Mesothelial cell of epicardium (in vitro differentiated cells): Measurements from ENCODE around the gene MPP4. TPM values are rescaled to one million over a fixed set of nuclear protein-coding genes. Genes with fewer than 3 reads are reported as not detected.

ENCODE experiments used
- DNase-seq, 2 experiments: peaks; one replicate each; pipeline ENCODE4 v3.0.0; 2021; ENCODE audit warnings: low spot score in 2 of 2; ENCODE audit not compliant: unreplicated experiment in 2 of 2
- H3K27ac Mint-ChIP-seq: 2 replicates; pipeline ENCODE4 v1.8.0; 2021; ENCODE audit warnings: mixed read lengths
- H3K27me3 Mint-ChIP-seq: 2 replicates; pipeline ENCODE4 v1.8.0; 2021; ENCODE audit warnings: low read depth, mixed read lengths
- H3K36me3 Mint-ChIP-seq: 2 replicates; pipeline ENCODE4 v1.8.0; 2021; ENCODE audit warnings: mixed read lengths
- H3K4me1 Mint-ChIP-seq: 2 replicates; pipeline ENCODE4 v1.8.0; 2021; ENCODE audit warnings: mixed read lengths
- H3K4me3 Mint-ChIP-seq: 2 replicates; pipeline ENCODE4 v1.8.0; 2021; ENCODE audit warnings: mild to moderate bottlenecking, moderate library complexity, mixed read lengths
- H3K9me3 Mint-ChIP-seq: 2 replicates; pipeline ENCODE4 v1.8.0; 2021; ENCODE audit warnings: mixed read lengths
- CTCF ChIP-seq: fragments of 200-600 bp; sonication (generic); IDR thresholded peaks from one replicate; pipeline ENCODE4 v1.5.0; 2021; ENCODE audit warnings: antibody characterized with exemption; ENCODE audit not compliant: unreplicated experiment
- total RNA-seq: library from RNA; stranded (reverse); gene quantifications from 3 replicates; pipeline ENCODE4 v1.2.1, GENCODE V29; 2021

Gene MPP4
- total RNA-seq, 1 donor from 2014 or later, result 0.27 TPM

- Mint-ChIP-seq H3K27me3 (peaks cover 7% of the 10 kb centered on the region), H3K36me3 (no peaks in the 10 kb centered on the region), H3K27ac (no peak overlapping the region), H3K9me3 (no peaks in the 10 kb centered on the region), H3K4me3 (no peak overlapping the region), H3K4me1 (no peaks in the 10 kb centered on the region)
- TF ChIP-seq CTCF, result no peak
- DNase-seq, result no peak
Observed at GRCh38 chr2:201685156-201685555, 13.3 kb downstream of the MPP4 start.

- no peaks in the 10 kb centered on the region for H3K9me3 Mint-ChIP-seq
- TF ChIP-seq CTCF, result no peak
- no peak for DNase-seq
- H3K4me3 Mint-ChIP-seq, result no peak overlapping the region
- H3K4me1 Mint-ChIP-seq, result no peaks in the 10 kb centered on the region
- H3K36me3 Mint-ChIP-seq, result no peaks in the 10 kb centered on the region
- H3K27me3 Mint-ChIP-seq, result peaks cover 4% of the 10 kb centered on the region
- H3K27ac Mint-ChIP-seq, result no peak overlapping the region
Observed at GRCh38 chr2:201680743-201681142, 17.7 kb downstream of the MPP4 start.

GRCh38 chr2:201678401-201678800 is 20.0 kb downstream of the MPP4 start:
- Mint-ChIP-seq H3K4me1 (no peaks in the 10 kb centered on the region), H3K4me3 (no peak overlapping the region), H3K27ac (no peak overlapping the region), H3K36me3 (no peaks in the 10 kb centered on the region), H3K27me3 (peaks cover 4% of the 10 kb centered on the region), H3K9me3 (no peaks in the 10 kb centered on the region)
- no peak for TF ChIP-seq CTCF
- no peak for DNase-seq

- Mint-ChIP-seq H3K9me3 (peaks cover 8% of the 10 kb centered on the region), H3K36me3 (no peaks in the 10 kb centered on the region), H3K27ac (no peak overlapping the region), H3K4me3 (no peak overlapping the region), H3K4me1 (no peaks in the 10 kb centered on the region), H3K27me3 (no peaks in the 10 kb centered on the region)
- TF ChIP-seq CTCF, result no peak
- no peak for DNase-seq
Observed at GRCh38 chr2:201675454-201675853, 23.0 kb downstream of the MPP4 start.

GRCh38 chr2:201674794-201675193 is 23.6 kb downstream of the MPP4 start:
- no peak overlapping the region for H3K27ac Mint-ChIP-seq
- no peak overlapping the region for H3K4me3 Mint-ChIP-seq
- no peaks in the 10 kb centered on the region for H3K36me3 Mint-ChIP-seq
- no peaks in the 10 kb centered on the region for H3K27me3 Mint-ChIP-seq
- peaks cover 8% of the 10 kb centered on the region for H3K9me3 Mint-ChIP-seq
- H3K4me1 Mint-ChIP-seq, result no peaks in the 10 kb centered on the region
- DNase-seq, result no peak
- TF ChIP-seq CTCF, result no peak

- no peak for TF ChIP-seq CTCF
- no peak for DNase-seq
- no peak overlapping the region for H3K4me3 Mint-ChIP-seq
- peaks cover 8% of the 10 kb centered on the region for H3K9me3 Mint-ChIP-seq
- no peak overlapping the region for H3K27ac Mint-ChIP-seq
- no peaks in the 10 kb centered on the region for H3K36me3 Mint-ChIP-seq
- H3K4me1 Mint-ChIP-seq, result no peaks in the 10 kb centered on the region
- H3K27me3 Mint-ChIP-seq, result no peaks in the 10 kb centered on the region
Observed at GRCh38 chr2:201674298-201674697, 24.1 kb downstream of the MPP4 start.
